GM23338 (cell line): ENCODE data around the gene CHRM5. TPM values are rescaled to one million over a fixed set of nuclear protein-coding genes. Genes with fewer than 3 reads are reported as not detected.

Experiments used
- ATAC-seq: fragments of 200-7000 bp; cut with Tn5 transposase; 3 replicates; pipeline ENCODE4 v1.9.1; 2020
- DNase-seq: peaks from one replicate; pipeline ENCODE4 v3.0.0-alpha.2; 2015; ENCODE audit warnings: low spot score
- H2AFZ ChIP-seq: fragments of 200-600 bp; sonication (generic); 2 replicates; pipeline ENCODE4 v1.8.0; 2016; ENCODE audit warnings: antibody characterized with exemption, mild to moderate bottlenecking, moderate library complexity
- H3F3A ChIP-seq: fragments of 200-600 bp; sonication (generic); replicated peaks from 2 replicates; pipeline ENCODE4 v1.8.0; 2017; ENCODE audit warnings: antibody characterized with exemption, mixed run types, low read depth
- H3K27ac ChIP-seq: fragments of 200-600 bp; sonication (generic); 2 replicates; pipeline ENCODE4 v1.6.1; 2016; ENCODE audit warnings: low read depth
- H3K27me3 ChIP-seq: fragments of 200-600 bp; sonication (generic); 2 replicates; pipeline ENCODE4 v1.8.0; 2016; ENCODE audit warnings: mild to moderate bottlenecking, mixed run types, moderate library complexity; ENCODE audit not compliant: insufficient read depth
- H3K36me3 ChIP-seq: fragments of 200-600 bp; sonication (generic); 2 replicates; pipeline ENCODE4 v1.8.0; 2016; ENCODE audit warnings: mild to moderate bottlenecking; ENCODE audit not compliant: insufficient read depth
- H3K4me1 ChIP-seq: fragments of 200-600 bp; sonication (generic); 2 replicates; pipeline ENCODE4 v1.8.0; 2016; ENCODE audit warnings: mild to moderate bottlenecking, moderate library complexity; ENCODE audit not compliant: insufficient read depth
- H3K4me2 ChIP-seq: fragments of 200-600 bp; sonication (generic); 2 replicates; pipeline ENCODE4 v1.7.1; 2017; ENCODE audit warnings: mixed run types
- H3K4me3 ChIP-seq: fragments of 200-600 bp; sonication (generic); 2 replicates; pipeline ENCODE4 v1.6.1; 2016; ENCODE audit warnings: mixed run types
- H3K79me2 ChIP-seq: fragments of 200-600 bp; sonication (generic); replicated peaks from 2 replicates; pipeline ENCODE4 v1.8.0; 2017; ENCODE audit warnings: mild to moderate bottlenecking; ENCODE audit not compliant: insufficient read depth
- H3K9me2 ChIP-seq: fragments of 200-600 bp; sonication (generic); 2 replicates; pipeline ENCODE4 v1.8.0; 2017; ENCODE audit not compliant: insufficient read depth
- H4K20me1 ChIP-seq: fragments of 200-600 bp; sonication (generic); replicated peaks from 2 replicates; pipeline ENCODE4 v1.8.0; 2017; ENCODE audit warnings: mild to moderate bottlenecking; ENCODE audit not compliant: insufficient read depth
- H3K27ac Mint-ChIP-seq: 2 replicates; pipeline ENCODE4 v1.8.0; 2020; ENCODE audit warnings: inconsistent platforms, mild to moderate bottlenecking, moderate library complexity, mixed read lengths
- H3K27me3 Mint-ChIP-seq: 3 replicates; pipeline ENCODE4 v1.8.0; 2022; ENCODE audit warnings: low read depth, mild to moderate bottlenecking, moderate library complexity, mixed read lengths, inconsistent platforms; ENCODE audit not compliant: insufficient read depth, poor library complexity
- H3K36me3 Mint-ChIP-seq: 3 replicates; pipeline ENCODE4 v1.8.0; 2021; ENCODE audit warnings: low read depth, mild to moderate bottlenecking, inconsistent platforms, moderate library complexity, mixed read lengths
- H3K4me1 Mint-ChIP-seq: 3 replicates; pipeline ENCODE4 v1.8.0; 2020; ENCODE audit warnings: mild to moderate bottlenecking, inconsistent platforms, mixed read lengths
- H3K4me3 Mint-ChIP-seq: 3 replicates; pipeline ENCODE4 v1.8.0; 2021; ENCODE audit warnings: moderate library complexity, mild to moderate bottlenecking, inconsistent platforms, mixed read lengths
- H3K9me3 Mint-ChIP-seq: 3 replicates; pipeline ENCODE4 v1.8.0; 2020; ENCODE audit warnings: moderate library complexity, mild to moderate bottlenecking, inconsistent platforms, mixed read lengths
- EZH2 ChIP-seq: fragments of 200-600 bp; sonication (generic); IDR thresholded peaks from one replicate; pipeline ENCODE4 v1.8.0; 2017; ENCODE audit warnings: antibody characterized with exemption, mild to moderate bottlenecking, low read depth; ENCODE audit not compliant: unreplicated experiment
- EZH2phosphoT487 ChIP-seq: fragments of 200-600 bp; sonication (generic); IDR thresholded peaks from one replicate; pipeline ENCODE4 v1.8.1; 2018; ENCODE audit warnings: antibody characterized with exemption; ENCODE audit not compliant: unreplicated experiment
- JUNB ChIP-seq: IDR thresholded peaks from one replicate; pipeline ENCODE4 v1.6.1; 2016; ENCODE audit warnings: antibody characterized with exemption; ENCODE audit not compliant: unreplicated experiment
- STAT1 ChIP-seq: IDR thresholded peaks from one replicate; pipeline ENCODE4 v1.6.1; 2016; ENCODE audit warnings: antibody characterized with exemption; ENCODE audit not compliant: unreplicated experiment
- ZNF114 ChIP-seq: fragments of 250-450 bp; sonication (Bioruptor Pico); IDR thresholded peaks from 2 replicates; pipeline ENCODE4 v1.5.0; 2020; ENCODE audit warnings: mild to moderate bottlenecking, moderate library complexity
- ZNF331 ChIP-seq: fragments of 250-450 bp; sonication (Bioruptor Pico); IDR thresholded peaks from 2 replicates; pipeline ENCODE4 v1.5.0; 2020; ENCODE audit warnings: low read depth, mild to moderate bottlenecking, moderate library complexity
- ZNF462 ChIP-seq: fragments of 250-450 bp; sonication (Bioruptor Pico); IDR thresholded peaks from 2 replicates; pipeline ENCODE4 v1.5.0; 2020; ENCODE audit warnings: mild to moderate bottlenecking, moderate library complexity
- polyA plus RNA-seq: library from polyadenylated mRNA; unstranded; fragments of >200 nt; fragmentation: Nextera tagmentation; extraction: Ambion mirVana; gene quantifications from 2 replicates; pipeline ENCODE4 v1.2.1, GENCODE V29; 2016
- total RNA-seq: library from RNA; depleted of rRNA; stranded (reverse); fragments of >200 nt; shearing (Covaris generic); gene quantifications from 2 replicates; pipeline ENCODE4 v1.2.3, GENCODE V29; 2014
- TF ChIP-seq, protein P1 (sequence below): IDR thresholded peaks from 2 replicates; pipeline ENCODE4 v1.6.1; 2016; ENCODE audit warnings: antibody characterized with exemption

The CHRM5 gene
- total and polyA plus RNA-seq, 2 experiments from 2014 or later: not detected

- no peak for TF ChIP-seq ZNF462
These were observed 75.1 kb downstream of the CHRM5 start (continued) for GRCh38 chr15:34043391-34043790.

GRCh38 chr15:34043813-34044212 is 75.5 kb downstream of the CHRM5 start:
- Histone ChIP-seq H3K27ac (no peak overlapping the region), H3F3A (no peaks in the 10 kb centered on the region), H3K4me1 (peaks cover 9% of the 10 kb centered on the region), H3K27me3 (peaks cover 34% of the 10 kb centered on the region), H3K4me3 (no peak overlapping the region), H3K9me2 (no peaks in the 10 kb centered on the region), H3K36me3 (no peaks in the 10 kb centered on the region), H3K79me2 (no peaks in the 10 kb centered on the region), H3K4me2 (no peak overlapping the region), H2AFZ (no peak overlapping the region), H4K20me1 (0 out of 2 replicates have a peak, but pooled peaks cover 3% of the 10 kb centered on the region)
- no peak for TF ChIP-seq EZH2phosphoT487
- Mint-ChIP-seq H3K9me3 (peaks cover 2% of the 10 kb centered on the region; the same call in 2 of the 3 replicates), H3K4me3 (no peak overlapping the region), H3K36me3 (no peaks in the 10 kb centered on the region), H3K4me1 (peaks cover 9% of the 10 kb centered on the region), H3K27me3 (peaks cover 27% of the 10 kb centered on the region), H3K27ac (no peak overlapping the region)
- DNase-seq (no peak), ATAC-seq (no peak)

DNA sequence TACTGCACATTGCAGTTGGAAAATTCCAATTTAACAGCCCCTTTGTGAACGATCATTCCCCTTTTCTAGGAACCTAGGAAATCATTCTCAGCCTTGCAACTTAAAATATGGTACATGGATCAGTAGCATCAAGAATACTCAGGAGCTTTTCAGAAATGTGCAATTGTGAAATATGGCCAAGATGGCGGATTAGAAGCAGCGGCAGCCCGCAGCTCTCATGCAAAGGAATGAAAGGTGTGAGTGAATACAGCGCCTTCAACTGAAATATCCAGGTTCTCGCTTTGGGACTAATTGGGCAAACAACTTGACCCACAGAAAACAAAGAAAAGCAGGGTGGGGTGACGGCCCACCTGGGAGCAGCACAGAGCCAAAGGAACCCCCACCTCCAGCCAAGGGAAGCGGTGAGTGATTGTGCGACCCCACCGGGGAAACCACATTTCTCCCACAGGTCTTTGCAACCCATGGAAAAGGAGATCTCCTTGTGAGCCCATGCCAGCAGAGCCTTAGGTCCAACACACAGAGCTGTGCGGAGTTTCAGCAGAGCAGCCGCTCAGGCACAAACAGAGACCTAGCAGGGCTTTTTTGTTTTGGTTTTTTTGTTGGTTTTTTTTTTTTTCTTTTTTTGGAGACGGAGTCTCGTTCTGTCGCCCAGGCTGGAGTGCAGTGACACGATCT is 78.3 kb downstream of the CHRM5 start:
- DNase-seq: no peak
- no peaks in the 10 kb centered on the region for H3F3A ChIP-seq
- H3K4me2 ChIP-seq: no peak overlapping the region
- no peaks in the 10 kb centered on the region for H3K79me2 ChIP-seq
- peaks cover 10% of the 10 kb centered on the region for H3K27me3 ChIP-seq
- TF ChIP-seq, protein P1, sequence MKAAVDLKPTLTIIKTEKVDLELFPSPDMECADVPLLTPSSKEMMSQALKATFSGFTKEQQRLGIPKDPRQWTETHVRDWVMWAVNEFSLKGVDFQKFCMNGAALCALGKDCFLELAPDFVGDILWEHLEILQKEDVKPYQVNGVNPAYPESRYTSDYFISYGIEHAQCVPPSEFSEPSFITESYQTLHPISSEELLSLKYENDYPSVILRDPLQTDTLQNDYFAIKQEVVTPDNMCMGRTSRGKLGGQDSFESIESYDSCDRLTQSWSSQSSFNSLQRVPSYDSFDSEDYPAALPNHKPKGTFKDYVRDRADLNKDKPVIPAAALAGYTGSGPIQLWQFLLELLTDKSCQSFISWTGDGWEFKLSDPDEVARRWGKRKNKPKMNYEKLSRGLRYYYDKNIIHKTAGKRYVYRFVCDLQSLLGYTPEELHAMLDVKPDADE: no peak
- no peak for TF ChIP-seq EZH2
- no peak for TF ChIP-seq ZNF114 (CRISPR knock-in tag)
- no peak for TF ChIP-seq JUNB
- no peak for TF ChIP-seq STAT1
- TF ChIP-seq ZNF331: no peak
- Mint-ChIP-seq H3K27me3 (peaks cover 6% of the 10 kb centered on the region), H3K4me1 (no peaks in the 10 kb centered on the region), H3K4me3 (no peak overlapping the region), H3K9me3 (peaks cover 26% of the 10 kb centered on the region), H3K36me3 (peaks cover 6% of the 10 kb centered on the region; the same call in 2 of the 3 replicates), H3K27ac (no peak overlapping the region)
- no peaks in the 10 kb centered on the region for H3K36me3 ChIP-seq
- H3K4me1 ChIP-seq: no peaks in the 10 kb centered on the region
- no peak overlapping the region for H3K27ac ChIP-seq
- ATAC-seq: no peak
- H3K4me3 ChIP-seq: no peak overlapping the region
- H2AFZ ChIP-seq: peak overlapping the region; percentile 95
- H3K9me2 ChIP-seq: no peaks in the 10 kb centered on the region
- no peaks in the 10 kb centered on the region for H4K20me1 ChIP-seq
